Fibroblast of skin of right quadriceps (primary cell): ENCODE results near the gene DNM1L.

Experiments used
- DNase-seq: peaks from one replicate; pipeline ENCODE4 v3.0.0-alpha.2; 2013

DNM1L gene

DNA sequence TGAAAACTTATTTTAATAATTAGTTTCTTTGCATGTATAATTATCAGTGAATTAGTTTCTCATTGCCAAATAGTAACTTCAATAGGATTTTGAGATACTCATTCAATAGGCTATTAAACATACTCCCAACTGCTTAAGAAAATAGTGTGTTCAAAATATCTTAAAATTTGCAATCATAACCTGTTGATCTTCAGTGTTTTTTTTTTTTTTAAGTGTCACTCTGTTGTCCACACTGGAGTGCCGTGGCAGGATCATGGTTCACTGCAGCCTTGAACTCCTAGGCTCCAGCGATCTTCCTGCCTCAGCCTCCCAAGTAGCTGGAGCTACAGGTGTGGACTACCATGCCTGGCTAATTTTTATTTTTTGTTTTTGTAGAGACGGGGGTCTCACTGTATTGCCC, 78.1 kb downstream of the DNM1L start:
- no peak for DNase-seq

DNA sequence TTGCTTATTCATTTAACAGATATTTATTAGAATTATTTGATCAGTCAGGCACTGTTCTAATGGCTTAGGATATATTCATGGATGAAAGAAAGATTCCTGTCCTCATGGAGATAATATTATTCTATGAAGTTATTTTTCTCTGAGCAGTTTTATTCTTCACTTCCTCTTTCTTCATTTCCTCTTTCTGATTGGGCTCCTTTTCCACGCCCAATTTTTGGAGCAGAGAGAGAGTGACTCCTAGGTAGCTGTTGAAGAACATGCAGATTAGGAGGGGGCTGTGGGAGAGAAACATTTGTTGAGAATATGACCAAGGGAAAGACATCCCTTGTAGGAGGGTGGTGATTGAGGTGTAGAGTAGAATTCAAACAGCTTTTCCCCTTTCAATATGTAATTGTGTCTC, 82.6 kb downstream of the DNM1L start:
- no peak for DNase-seq

DNA sequence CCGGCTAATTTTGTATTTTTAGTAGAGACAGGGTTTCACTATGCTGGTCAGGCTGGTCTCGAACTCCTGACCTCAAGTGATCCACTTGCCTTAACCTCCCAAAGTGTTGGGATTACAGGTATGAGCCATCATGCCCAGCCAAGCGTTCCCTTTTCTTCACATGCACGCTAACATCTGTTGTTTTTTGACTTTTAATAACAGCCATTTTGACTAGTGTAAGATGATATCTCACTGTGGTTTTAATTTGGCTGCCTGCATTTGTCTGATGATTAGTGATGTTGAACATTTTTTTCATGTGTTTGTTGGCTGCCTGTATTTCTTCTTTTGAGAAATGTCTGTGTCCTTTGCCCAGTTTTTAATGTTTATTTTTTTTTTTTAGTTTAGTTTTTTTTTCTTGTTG, 86.8 kb downstream of the DNM1L start:
- DNase-seq = no peak

DNA sequence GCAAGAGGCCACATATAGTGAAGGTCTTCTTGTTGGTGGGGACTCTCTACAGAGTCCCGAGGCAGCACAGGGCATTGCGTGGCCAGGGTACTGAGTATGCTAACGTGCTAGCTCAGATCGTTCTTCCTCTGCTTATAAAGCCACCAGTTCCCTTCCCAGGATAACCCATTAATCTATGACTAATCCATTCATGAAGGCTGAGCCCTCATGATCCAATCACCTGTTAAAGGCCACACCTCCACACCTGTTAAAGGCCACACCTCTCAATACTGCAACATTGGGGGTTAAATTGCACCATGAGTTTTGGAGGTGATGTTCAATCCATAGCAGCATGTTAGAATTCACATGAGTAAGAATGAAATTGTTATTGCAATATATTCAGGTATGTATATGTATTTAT, 89.4 kb downstream of the DNM1L start:
- no peak for DNase-seq

DNA sequence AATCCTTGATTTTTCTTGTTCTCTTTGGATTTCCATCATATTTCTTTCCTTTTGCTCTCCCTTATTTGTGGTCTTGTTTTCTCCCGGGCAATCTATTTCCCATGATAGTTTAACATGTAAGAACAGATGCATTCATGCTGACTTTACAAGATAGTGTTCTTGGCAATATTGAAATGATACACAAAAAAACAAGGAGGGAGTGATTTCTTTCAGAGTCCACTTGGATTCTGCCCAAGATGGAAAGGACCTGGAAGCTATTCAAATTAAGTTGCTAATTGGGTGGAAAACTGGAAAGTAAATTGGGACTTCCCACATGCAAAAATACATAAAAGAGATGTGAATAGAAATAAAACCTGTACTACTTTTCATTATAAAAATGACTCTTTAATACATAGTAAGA, 91.0 kb downstream of the DNM1L start:
- DNase-seq = no peak

DNA sequence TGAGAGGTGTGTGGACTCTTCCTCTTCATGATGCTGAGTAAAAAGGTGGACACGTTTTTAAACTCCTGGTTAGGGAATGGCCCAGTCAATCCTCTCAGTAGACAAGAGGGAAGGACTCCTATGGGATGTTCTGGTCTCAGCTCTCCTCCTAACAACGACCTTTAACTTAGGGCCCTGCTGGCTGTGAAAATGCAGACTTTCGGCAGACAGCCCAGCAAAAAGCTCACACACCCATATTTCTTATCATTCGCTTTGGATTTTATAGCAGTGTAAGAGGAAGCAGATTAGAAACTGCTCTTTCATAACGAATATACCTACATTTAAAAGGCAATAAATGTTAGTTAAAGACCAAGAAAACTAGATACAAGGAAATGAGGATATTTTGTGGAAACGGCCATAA, 94.6 kb downstream of the DNM1L start:
- DNase-seq = no peak

DNA sequence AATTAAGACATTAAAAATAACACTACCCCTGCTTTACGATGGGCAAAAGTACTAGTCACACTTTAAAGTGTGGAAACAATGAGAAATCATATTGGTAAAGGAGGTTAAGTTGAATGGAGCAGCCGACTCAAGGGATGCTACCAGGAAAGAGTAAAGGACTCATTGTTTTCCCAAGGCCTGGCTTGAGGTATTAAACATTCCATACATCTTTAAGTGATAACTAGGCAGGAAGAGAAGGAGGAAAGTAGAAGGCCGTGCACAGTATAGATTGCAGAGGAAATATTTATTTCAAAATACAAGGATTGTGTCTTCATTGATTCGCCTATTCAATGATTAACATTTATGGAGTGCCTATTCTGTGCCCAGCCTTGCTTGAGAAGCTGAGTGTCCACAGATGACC, 97.2 kb downstream of the DNM1L start:
- DNase-seq = no peak

DNA sequence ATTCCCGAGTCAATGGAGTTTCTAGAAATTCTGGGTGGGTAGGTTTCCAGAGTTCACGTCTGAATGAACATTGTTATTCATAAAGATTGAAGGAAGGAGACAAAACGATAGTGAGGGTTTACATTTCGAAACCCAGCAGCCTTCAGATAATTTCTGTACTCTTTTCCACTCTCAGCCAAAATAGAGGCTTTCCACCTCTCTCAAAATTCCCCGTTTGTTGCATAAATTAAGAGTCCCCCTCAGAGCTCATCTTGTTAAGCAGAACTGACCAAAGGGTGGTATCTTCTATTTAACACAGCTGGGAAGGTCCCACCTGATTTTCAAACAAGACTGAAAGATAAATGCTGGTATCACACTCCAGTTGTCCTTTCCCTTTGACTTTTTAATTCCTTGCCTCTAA, 98.1 kb downstream of the DNM1L start:
- DNase-seq = no peak

DNA sequence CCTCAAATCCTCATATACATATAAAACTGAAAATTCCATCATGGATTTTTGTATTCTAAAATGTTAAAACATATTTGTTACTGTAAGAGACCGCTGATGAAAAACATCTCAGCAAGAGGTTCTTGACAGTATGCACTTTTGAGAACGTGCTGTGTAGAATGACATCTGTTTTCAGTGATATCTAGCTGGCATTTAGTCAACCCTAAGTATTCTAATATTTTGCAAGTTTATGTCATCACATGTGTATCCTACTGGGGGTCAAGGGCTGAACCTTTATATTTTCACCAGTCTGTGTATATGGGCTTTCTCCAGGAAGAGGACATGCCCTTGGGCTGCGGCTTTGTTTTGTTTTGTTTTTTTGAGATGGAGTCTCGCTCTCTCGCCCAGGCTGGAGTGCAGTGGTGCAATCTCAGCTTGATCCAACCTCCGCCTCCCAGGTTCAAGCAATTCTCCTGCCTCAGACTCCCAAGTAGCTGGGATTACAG, 98.6 kb downstream of the DNM1L start:
- DNase-seq = no peak

DNA sequence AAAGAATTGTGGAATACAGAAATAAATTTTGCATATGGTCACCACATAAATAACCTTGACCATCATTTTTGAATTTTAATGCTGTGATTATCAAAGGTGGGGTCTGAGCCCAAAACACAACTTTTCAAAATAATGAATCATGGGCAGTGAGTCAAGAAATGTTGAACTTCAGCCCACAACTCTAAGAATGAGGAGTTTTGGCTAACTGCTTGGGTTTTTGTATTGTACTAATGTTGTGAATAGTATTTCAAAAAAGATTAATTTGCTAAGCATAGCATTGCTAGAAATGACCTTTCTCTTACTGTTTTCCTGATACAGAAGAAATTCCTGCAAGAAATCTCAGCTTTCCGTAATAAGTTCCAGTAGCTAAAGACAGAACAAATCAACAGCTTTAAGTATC, 101.0 kb downstream of the DNM1L start:
- no peak for DNase-seq

DNA sequence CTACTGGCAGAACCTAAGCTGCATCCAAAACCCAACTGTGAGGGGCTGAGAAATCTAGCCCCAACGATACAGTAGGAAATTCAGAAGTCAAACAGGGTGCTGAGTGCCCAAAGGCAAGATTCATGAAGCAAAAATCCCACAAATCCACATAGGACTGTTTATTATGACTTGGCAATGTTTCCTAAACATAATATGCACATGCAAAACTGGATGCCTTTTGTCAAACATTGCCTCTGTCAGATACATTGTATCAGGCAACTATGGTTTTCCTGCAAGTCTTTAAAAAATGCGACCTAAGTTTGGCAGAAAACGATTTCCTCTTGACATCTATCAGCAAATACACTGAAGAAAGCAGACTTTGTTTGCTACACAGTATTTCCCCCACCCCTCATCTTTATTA, 103.9 kb downstream of the DNM1L start:
- DNase-seq = no peak

DNA sequence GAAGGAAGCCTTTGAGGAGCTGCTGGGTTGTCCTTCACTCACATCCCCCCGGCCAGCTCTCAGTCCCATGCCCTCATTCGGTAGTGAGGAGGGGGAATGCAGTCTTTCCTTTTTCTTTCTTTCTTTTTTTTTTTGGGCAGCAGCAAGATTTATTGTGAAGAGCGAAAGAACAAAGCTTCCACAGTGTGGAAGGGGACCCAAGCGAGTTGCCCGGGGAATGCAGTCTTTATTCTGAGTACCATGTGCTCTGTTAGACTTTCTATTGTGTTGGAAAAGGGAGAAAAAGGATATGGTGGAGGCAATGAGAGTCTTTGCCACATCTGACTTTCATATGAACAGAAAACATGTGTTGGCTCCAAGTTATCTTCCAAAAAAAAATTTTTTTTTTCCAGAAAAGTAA, 106.5 kb downstream of the DNM1L start:
- no peak for DNase-seq

DNA sequence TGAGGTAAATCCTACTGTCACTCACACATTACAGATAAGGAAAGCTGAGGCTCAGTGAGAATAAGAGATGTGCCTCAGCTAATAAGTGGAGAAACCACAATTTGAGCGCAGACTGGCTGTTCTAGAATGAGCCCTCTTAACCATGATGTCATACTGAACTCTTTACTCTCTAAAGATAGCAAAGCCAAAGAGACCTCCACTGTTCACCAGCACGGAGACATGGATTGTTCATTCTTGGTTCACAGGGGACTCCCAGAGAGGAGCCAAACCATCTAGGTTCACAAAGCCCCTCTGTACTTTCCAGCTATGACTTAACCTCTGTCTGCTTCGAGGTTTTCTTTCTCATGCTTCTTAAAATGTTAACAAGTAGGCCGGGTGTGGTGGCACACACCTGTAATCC, 109.3 kb downstream of the DNM1L start:
- no peak for DNase-seq

DNA sequence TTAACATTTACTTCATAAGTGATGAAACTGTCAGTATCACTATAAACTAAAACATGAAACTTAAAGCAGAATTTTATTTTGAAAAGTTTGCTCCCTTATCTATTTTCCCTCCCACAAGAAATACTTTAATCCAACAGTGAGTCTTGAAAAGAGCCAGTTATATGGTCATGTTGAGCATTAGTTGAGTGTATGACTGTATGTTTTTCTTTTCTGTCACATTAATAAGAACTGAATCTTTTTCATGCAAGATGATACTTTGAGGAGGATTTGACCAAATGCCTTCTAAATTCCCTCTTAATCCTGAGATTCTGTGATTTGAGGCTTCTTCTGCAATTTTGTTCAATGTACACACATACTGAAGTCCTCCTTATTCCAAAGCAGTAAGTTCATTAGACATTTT, 110.3 kb downstream of the DNM1L start:
- no peak for DNase-seq

DNA sequence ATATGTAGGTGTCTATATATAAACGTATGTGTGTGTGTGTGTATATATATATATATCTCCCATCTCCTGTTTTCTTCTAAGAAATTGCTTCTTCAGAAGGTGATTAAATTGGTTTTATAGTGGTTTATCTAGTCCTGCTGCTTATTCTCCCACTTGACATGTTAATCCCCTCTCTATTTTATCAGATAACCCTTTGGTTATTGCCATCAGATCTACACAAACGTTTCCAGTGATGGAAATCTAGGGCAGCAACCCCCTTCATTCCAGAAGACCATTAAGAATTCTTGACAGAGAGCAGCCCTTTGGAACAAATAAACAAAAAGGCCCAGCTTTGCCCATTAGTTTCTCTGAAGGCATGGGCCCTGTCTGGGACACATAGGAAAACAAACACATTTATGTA, 110.8 kb downstream of the DNM1L start:
- no peak for DNase-seq

DNA sequence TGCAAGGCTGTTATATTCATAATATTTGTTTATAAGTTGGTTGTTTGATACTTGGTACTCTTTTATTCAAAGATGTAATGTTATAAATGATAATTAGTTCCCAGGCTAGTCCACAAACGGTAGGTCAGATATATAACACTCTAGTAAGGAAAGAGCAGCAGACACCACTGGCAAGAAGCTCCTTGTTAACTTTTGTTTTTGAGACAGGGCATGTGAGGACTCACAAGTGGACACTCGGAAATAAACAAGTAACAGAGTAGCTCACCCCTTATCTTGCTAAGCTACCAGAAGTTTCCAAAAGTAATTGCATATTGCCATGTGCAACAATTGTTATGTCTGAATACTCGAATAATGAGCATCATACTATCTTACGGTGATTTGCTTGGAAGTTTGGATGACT, 115.2 kb downstream of the DNM1L start:
- no peak for DNase-seq
